Hindlimb muscle (tissue), 1 donor: ENCODE data around the gene C5orf34. TPM values are rescaled to one million over a fixed set of nuclear protein-coding genes. Genes with fewer than 3 reads are reported as not detected.

ENCODE experiments used
- polyA plus RNA-seq: library from polyadenylated mRNA; unstranded; fragments of 120-200 nt; gene quantifications from one replicate; pipeline ENCODE4 v1.2.1, GENCODE V29; 2013; ENCODE audit not compliant: insufficient read length

Gene C5orf34
- polyA plus RNA-seq, 1 donor: 2.6 TPM

Other genes with a start within 250 kb of the C5orf34 start
- gene HMGCS1, start 201.7 kb downstream of the C5orf34 start, polyA plus RNA-seq: 34.2 TPM
- 0.17 TPM for gene CCL28, start 102.8 kb downstream of the C5orf34 start, polyA plus RNA-seq
- 9.9 TPM for gene TMEM267, start 31.3 kb downstream of the C5orf34 start, polyA plus RNA-seq
- 84.5 TPM for gene PAIP1, start 41.9 kb upstream of the C5orf34 start, polyA plus RNA-seq
- gene NNT, start 88.0 kb upstream of the C5orf34 start, polyA plus RNA-seq: 80.1 TPM